ENCODE data around the gene TCF3. TPM values are rescaled to one million over a fixed set of nuclear protein-coding genes. Genes with fewer than 3 reads are reported as not detected.
"Not testable (repeated sequence)": the region's sequence is repeated elsewhere in the genome, so short reads cannot be mapped to it uniquely, and the experiment has no call there.

Gene TCF3
- total RNA-seq, 1 donor from 2014 or later: 83.0 TPM

GRCh38 chr19:1650650-1651567, 1.5 kb downstream of the TCF3 start:
- DNase-seq (ENCODE audit: low spot score): no peak

- DNase-seq (ENCODE audit: low spot score): no peak
Measured at GRCh38 chr19:1649706-1650649, 2.4 kb downstream of the TCF3 start.

GRCh38 chr19:1648920-1649541, 3.4 kb downstream of the TCF3 start:
- no peak for DNase-seq (ENCODE audit: low spot score)

- DNase-seq (ENCODE audit: low spot score): no peak
Measured at GRCh38 chr19:1648459-1648849, 4.0 kb downstream of the TCF3 start.

GRCh38 chr19:1647501-1648458, 4.6 kb downstream of the TCF3 start:
- no peak for DNase-seq (ENCODE audit: low spot score)

GRCh38 chr19:1646659-1647453, 5.6 kb downstream of the TCF3 start:
- DNase-seq (ENCODE audit: low spot score): no peak

GRCh38 chr19:1646149-1646548, 6.3 kb downstream of the TCF3 start:
- DNase-seq (ENCODE audit: low spot score): no peak

GRCh38 chr19:1645299-1645698, 7.1 kb downstream of the TCF3 start:
- DNase-seq (ENCODE audit: low spot score): no peak

- DNase-seq (ENCODE audit: low spot score): no peak
Measured at GRCh38 chr19:1644070-1644469, 8.3 kb downstream of the TCF3 start.

- DNase-seq (ENCODE audit: low spot score): not testable (repeated sequence)
Measured at GRCh38 chr19:1640893-1641448, 11.4 kb downstream of the TCF3 start.

- DNase-seq (ENCODE audit: low spot score): no peak
Measured at GRCh38 chr19:1636325-1637236, 15.8 kb downstream of the TCF3 start.

- DNase-seq (ENCODE audit: low spot score): no peak
Measured at GRCh38 chr19:1634938-1635243, 17.5 kb downstream of the TCF3 start.

- no peak for DNase-seq (ENCODE audit: low spot score)
Measured at GRCh38 chr19:1634242-1634937, 18.0 kb downstream of the TCF3 start.

- no peak for DNase-seq (ENCODE audit: low spot score)
Measured at GRCh38 chr19:1633269-1633826, 19.1 kb downstream of the TCF3 start.

- DNase-seq (ENCODE audit: low spot score): no peak
Measured at GRCh38 chr19:1632462-1633268, 19.8 kb downstream of the TCF3 start.

- DNase-seq (ENCODE audit: low spot score): no peak
Measured at GRCh38 chr19:1631557-1632100, 20.8 kb downstream of the TCF3 start.

GRCh38 chr19:1630811-1631210, 21.6 kb downstream of the TCF3 start:
- no peak for DNase-seq (ENCODE audit: low spot score)

Data from mucosa of gallbladder (tissue), 1 donor.